Measurements from ENCODE around the gene P4HB.

The P4HB gene

DNA sequence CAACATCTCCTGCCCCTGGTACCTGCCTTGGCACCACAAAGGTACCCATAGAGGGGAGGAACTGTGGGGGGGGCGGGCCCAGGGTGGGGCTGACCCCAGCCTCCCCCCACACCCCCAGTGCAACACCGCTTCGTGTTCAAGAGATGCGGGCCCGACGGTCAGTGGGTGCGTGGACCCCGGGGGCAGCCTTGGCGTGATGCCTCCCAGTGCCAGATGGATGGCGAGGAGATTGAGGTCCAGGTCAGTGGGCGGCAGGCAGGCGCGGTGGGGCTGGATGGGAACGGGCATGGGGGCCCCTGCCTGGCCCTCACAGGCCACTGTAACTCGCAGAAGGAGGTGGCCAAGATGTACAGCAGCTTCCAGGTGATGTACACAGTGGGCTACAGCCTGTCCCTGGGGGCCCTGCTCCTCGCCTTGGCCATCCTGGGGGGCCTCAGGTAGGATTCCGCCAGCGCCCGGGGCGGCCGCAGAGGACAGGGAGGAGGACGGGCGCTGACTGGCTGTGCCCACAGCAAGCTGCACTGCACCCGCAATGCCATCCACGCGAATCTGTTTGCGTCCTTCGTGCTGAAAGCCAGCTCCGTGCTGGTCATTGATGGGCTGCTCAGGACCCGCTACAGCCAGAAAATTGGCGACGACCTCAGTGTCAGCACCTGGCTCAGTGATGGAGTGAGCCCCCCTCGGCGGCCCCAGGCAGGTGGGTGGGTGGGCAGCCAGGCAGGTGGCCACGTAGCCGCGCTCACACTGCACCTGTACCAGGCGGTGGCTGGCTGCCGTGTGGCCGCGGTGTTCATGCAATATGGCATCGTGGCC, 49.2 kb downstream of the P4HB start:
- no peak overlapping the region for H3K27ac ChIP-seq (ENCODE audit: extremely low read depth, low read depth, low read length)
- POLR2A ChIA-PET, result interaction anchor here (0.6 kb wide), 1 partner anchor 128 kb away, joined by 3 read pairs; no protein-coding TSS in a partner anchor
- TF ChIP-seq, protein P1, sequence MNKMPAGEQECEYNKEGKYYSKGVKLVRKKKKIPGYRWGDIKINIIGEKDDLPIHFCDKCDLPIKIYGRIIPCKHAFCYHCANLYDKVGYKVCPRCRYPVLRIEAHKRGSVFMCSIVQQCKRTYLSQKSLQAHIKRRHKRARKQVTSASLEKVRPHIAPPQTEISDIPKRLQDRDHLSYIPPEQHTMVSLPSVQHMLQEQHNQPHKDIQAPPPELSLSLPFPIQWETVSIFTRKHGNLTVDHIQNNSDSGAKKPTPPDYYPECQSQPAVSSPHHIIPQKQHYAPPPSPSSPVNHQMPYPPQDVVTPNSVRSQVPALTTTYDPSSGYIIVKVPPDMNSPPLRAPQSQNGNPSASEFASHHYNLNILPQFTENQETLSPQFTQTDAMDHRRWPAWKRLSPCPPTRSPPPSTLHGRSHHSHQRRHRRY (tag by site-specific recombination; IDR thresholded peaks at IDR 0.05), result no peak
- TF ChIP-seq ZFP69B (tag by site-specific recombination; IDR thresholded peaks at IDR 0.05), result no peak
- TF ChIP-seq ZNF658 (tag by site-specific recombination; IDR thresholded peaks at IDR 0.05), result no peak
- no peak for TF ChIP-seq KLF9 (tag by site-specific recombination; IDR thresholded peaks at IDR 0.05; ENCODE audit: low read depth)
- TF ChIP-seq, protein P2, sequence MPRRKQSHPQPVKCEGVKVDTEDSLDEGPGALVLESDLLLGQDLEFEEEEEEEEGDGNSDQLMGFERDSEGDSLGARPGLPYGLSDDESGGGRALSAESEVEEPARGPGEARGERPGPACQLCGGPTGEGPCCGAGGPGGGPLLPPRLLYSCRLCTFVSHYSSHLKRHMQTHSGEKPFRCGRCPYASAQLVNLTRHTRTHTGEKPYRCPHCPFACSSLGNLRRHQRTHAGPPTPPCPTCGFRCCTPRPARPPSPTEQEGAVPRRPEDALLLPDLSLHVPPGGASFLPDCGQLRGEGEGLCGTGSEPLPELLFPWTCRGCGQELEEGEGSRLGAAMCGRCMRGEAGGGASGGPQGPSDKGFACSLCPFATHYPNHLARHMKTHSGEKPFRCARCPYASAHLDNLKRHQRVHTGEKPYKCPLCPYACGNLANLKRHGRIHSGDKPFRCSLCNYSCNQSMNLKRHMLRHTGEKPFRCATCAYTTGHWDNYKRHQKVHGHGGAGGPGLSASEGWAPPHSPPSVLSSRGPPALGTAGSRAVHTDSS (tag by site-specific recombination; IDR thresholded peaks at IDR 0.05), result no peak
- no peak for TF ChIP-seq ZEB2 (tag by site-specific recombination; IDR thresholded peaks at IDR 0.05)
- no peak for TF ChIP-seq OSR2 (tag by site-specific recombination; IDR thresholded peaks at IDR 0.05)
- TF ChIP-seq ZNF792 (tag by site-specific recombination; IDR thresholded peaks at IDR 0.05), result no peak
- no peaks in the 10 kb centered on the region for H3K9me3 ChIP-seq (ENCODE audit: control insufficient read depth, insufficient read depth, low read depth, low read length)
- no peak overlapping the region for H3K4me3 ChIP-seq (ENCODE audit: low read depth, low read length)
- CTCF ChIA-PET, result interaction anchor here (0.8 kb wide), 1 partner anchor 351 kb away, joined by 3 read pairs; no protein-coding TSS in a partner anchor
- no peaks in the 10 kb centered on the region for H3K36me3 ChIP-seq (ENCODE audit: control insufficient read depth in 2 of 2, insufficient read depth in 1 of 2, low read length in 2 of 2)
- H3K4me1 ChIP-seq (ENCODE audit: control insufficient read depth, insufficient read depth, low read length), result peaks cover 11% of the 10 kb centered on the region

DNA sequence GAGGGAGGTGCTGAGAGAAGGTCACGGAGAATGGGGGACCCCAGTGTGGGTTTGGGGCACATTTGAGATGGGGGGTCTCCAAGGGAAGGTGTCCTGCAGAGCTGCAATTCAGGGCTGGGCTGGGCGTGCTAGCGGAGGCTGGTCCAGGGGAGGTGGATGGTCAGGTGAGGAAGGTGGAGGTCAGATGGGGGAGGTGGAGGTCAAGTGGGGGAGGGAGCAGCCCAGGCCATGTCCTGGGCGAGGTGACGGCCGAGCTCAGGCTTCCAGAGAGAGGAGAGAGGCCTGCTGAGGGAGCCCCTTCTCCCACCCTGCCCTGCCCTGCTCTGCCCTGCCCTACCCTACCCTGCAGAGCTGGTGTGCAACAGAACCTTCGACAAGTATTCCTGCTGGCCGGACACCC, 49.9 kb downstream of the P4HB start:
- Histone ChIP-seq H3K4me3 (ENCODE audit: low read depth, low read length) (no peak overlapping the region), H3K27ac (ENCODE audit: extremely low read depth, low read depth, low read length) (no peak overlapping the region), H3K36me3 (ENCODE audit: control insufficient read depth in 2 of 2, insufficient read depth in 1 of 2, low read length in 2 of 2) (no peaks in the 10 kb centered on the region), H3K9me3 (ENCODE audit: control insufficient read depth, insufficient read depth, low read depth, low read length) (no peaks in the 10 kb centered on the region), H3K4me1 (ENCODE audit: control insufficient read depth, insufficient read depth, low read length) (peaks cover 9% of the 10 kb centered on the region)
- CTCF ChIA-PET, result no interaction called here
- POLR2A ChIA-PET, result interaction anchor here (0.6 kb wide), 1 partner anchor 127 kb away, joined by 3 read pairs; no protein-coding TSS in a partner anchor
- TF ChIP-seq, protein P3, sequence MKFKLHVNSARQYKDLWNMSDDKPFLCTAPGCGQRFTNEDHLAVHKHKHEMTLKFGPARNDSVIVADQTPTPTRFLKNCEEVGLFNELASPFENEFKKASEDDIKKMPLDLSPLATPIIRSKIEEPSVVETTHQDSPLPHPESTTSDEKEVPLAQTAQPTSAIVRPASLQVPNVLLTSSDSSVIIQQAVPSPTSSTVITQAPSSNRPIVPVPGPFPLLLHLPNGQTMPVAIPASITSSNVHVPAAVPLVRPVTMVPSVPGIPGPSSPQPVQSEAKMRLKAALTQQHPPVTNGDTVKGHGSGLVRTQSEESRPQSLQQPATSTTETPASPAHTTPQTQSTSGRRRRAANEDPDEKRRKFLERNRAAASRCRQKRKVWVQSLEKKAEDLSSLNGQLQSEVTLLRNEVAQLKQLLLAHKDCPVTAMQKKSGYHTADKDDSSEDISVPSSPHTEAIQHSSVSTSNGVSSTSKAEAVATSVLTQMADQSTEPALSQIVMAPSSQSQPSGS (tag by site-specific recombination; IDR thresholded peaks at IDR 0.05; ENCODE audit: low read depth), result no peak
- TF ChIP-seq BCL11A (tag by site-specific recombination; IDR thresholded peaks at IDR 0.05; ENCODE audit: low read depth) (peak; percentile 54; the same call in 1 of the 2 replicates), ZXDB (tag by site-specific recombination; IDR thresholded peaks at IDR 0.05) (no peak)

DNA sequence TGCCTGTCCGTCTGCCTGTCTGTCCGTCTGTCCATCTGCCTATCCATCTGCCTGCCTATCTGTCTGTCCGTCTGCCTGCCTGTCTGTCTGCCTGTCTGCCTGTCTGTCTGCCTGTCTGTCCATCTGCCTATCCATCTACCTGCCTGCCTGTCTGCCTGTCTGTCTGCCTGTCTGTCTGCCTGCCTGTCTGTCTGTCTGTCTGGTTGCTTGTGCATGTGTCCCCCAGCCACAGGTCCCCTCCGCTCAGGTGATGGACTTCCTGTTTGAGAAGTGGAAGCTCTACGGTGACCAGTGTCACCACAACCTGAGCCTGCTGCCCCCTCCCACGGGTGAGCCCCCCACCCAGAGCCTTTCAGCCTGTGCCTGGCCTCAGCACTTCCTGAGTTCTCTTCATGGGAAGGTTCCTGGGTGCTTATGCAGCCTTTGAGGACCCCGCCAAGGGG, 50.8 kb downstream of the P4HB start:
- ChIA-PET CTCF (interaction anchor here (0.7 kb wide), 1 partner anchor 71 kb away, joined by 4 read pairs; no protein-coding TSS in a partner anchor), POLR2A (no interaction called here)
- H3K4me3 ChIP-seq (ENCODE audit: low read depth, low read length), result no peak overlapping the region
- TF ChIP-seq ZIC2 (tag by site-specific recombination; IDR thresholded peaks at IDR 0.05), result no peak
- no peak for TF ChIP-seq ZNF132 (tag by site-specific recombination; IDR thresholded peaks at IDR 0.05; ENCODE audit: borderline replicate concordance)
- no peak for TF ChIP-seq ZNF558 (tag by site-specific recombination; IDR thresholded peaks at IDR 0.05)
- no peak for TF ChIP-seq ZNF114 (tag by site-specific recombination; IDR thresholded peaks at IDR 0.05)
- peak; percentile 94 for TF ChIP-seq ZNF335 (tag by site-specific recombination; conservative IDR thresholded peaks at IDR 0.05)
- no peaks in the 10 kb centered on the region for H3K36me3 ChIP-seq (ENCODE audit: control insufficient read depth in 2 of 2, insufficient read depth in 1 of 2, low read length in 2 of 2)
- no peaks in the 10 kb centered on the region for H3K9me3 ChIP-seq (ENCODE audit: control insufficient read depth, insufficient read depth, low read depth, low read length)
- H3K27ac ChIP-seq (ENCODE audit: extremely low read depth, low read depth, low read length), result no peak overlapping the region
- H3K4me1 ChIP-seq (ENCODE audit: control insufficient read depth, insufficient read depth, low read length), result no peaks in the 10 kb centered on the region; the same call in 1 of the 2 replicates

Measured in HEK293 (cell line).